Measurements from ENCODE around the gene TOGARAM1.

The TOGARAM1 gene

GRCh38 chr14:45103806-45104205 is 141.8 kb downstream of the TOGARAM1 start:
- no peak for DNase-seq (ENCODE audit: low read depth)
- H3K4me3 ChIP-seq (ENCODE audit: low read length): no peak overlapping the region
- TF ChIP-seq CTCF (conservative IDR thresholded peaks at IDR 0.05; ENCODE audit: low read depth, low read length): no peak

DNA sequence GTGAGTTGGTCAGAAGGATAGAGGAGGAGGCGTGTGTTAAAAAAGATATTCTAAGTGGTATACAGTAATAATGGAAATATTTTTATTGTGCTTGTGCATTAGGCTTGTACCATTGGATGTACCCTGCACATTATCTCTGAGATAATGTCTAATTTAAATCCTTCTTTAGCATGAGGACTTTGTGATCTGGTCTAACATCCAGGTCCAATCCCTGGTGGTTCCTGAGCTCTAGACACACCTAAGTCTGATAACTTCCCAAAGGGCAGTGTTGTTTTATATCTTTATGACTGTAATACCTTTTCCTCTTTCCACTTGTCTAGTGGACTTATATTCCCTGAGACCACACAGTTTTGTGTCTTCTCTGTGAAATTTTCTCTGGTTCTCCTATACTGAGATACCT is 142.6 kb downstream of the TOGARAM1 start:
- no peak for DNase-seq (ENCODE audit: low read depth)
- H3K4me3 ChIP-seq (ENCODE audit: low read length): no peak overlapping the region
- TF ChIP-seq CTCF (conservative IDR thresholded peaks at IDR 0.05; ENCODE audit: low read depth, low read length): no peak

- no peak for DNase-seq (ENCODE audit: low read depth)
- TF ChIP-seq CTCF (conservative IDR thresholded peaks at IDR 0.05; ENCODE audit: low read depth, low read length): no peak
- H3K4me3 ChIP-seq (ENCODE audit: low read length): no peak overlapping the region
Observed at GRCh38 chr14:45112896-45113781, 151.1 kb downstream of the TOGARAM1 start.

GRCh38 chr14:45114327-45114726 is 152.3 kb downstream of the TOGARAM1 start:
- no peak overlapping the region for H3K4me3 ChIP-seq (ENCODE audit: low read length)
- DNase-seq (ENCODE audit: low read depth): no peak
- no peak for TF ChIP-seq CTCF (conservative IDR thresholded peaks at IDR 0.05; ENCODE audit: low read depth, low read length)

- DNase-seq (ENCODE audit: low read depth): no peak
- no peak overlapping the region for H3K4me3 ChIP-seq (ENCODE audit: low read length)
- TF ChIP-seq CTCF (conservative IDR thresholded peaks at IDR 0.05; ENCODE audit: low read depth, low read length): no peak
Observed at GRCh38 chr14:45118594-45118993, 156.6 kb downstream of the TOGARAM1 start.

GRCh38 chr14:45120096-45120495 is 158.1 kb downstream of the TOGARAM1 start:
- no peak for TF ChIP-seq CTCF (conservative IDR thresholded peaks at IDR 0.05; ENCODE audit: low read depth, low read length)
- DNase-seq (ENCODE audit: low read depth): no peak

DNA sequence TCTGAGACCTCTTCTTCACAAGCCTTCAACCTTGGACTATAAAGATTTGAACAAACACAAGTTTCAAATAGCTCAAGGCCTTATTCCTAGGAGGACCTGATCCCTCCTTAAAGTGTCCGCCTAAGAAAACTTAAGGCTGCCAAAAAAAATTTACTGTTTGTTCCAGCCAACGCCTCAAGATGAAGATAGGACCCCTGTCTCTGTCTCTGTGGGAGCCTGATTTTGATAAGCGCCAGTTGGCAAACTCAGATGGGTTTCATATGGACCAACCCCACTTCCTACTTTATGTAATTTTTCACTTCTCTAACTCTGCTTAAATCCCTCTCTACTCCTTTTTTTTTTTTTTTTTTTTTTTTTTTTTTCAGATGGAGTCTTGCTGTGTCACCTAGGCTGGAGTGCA is 161.3 kb downstream of the TOGARAM1 start:
- TF ChIP-seq CTCF (conservative IDR thresholded peaks at IDR 0.05; ENCODE audit: low read depth, low read length): no peak
- DNase-seq (ENCODE audit: low read depth): no peak
- H3K4me3 ChIP-seq (ENCODE audit: low read length): no peak overlapping the region

More at GRCh38 chr14:45120096-45120495, 158.1 kb downstream of the TOGARAM1 start:
- H3K4me3 ChIP-seq (ENCODE audit: low read length): no peak overlapping the region

Measured in retinal pigment epithelial cell (primary cell).